ENCODE results near the gene CIDEC.

CIDEC gene

GRCh38 chr3:9879830-9880549 is at the start of gene CIDEC (continued):
- TF ChIP-seq ZBTB11 (tag by site-specific recombination; conservative IDR thresholded peaks at IDR 0.05; ENCODE audit: low read depth), result no peak
- no peak for TF ChIP-seq PRDM2 (tag by site-specific recombination; IDR thresholded peaks at IDR 0.05; ENCODE audit: borderline replicate concordance)
- no peak for TF ChIP-seq ZNF214 (tag by site-specific recombination; IDR thresholded peaks at IDR 0.05; ENCODE audit: borderline replicate concordance)
- no peak for TF ChIP-seq GLI4 (tag by site-specific recombination; IDR thresholded peaks at IDR 0.05)
- peak; percentile 78 for TF ChIP-seq WT1 (tag by site-specific recombination; IDR thresholded peaks at IDR 0.05)
- no peak for TF ChIP-seq ZFP37 (tag by site-specific recombination; IDR thresholded peaks at IDR 0.05)
- TF ChIP-seq ZNF394 (tag by site-specific recombination; IDR thresholded peaks at IDR 0.05; ENCODE audit: borderline replicate concordance), result no peak
- TF ChIP-seq ZNF555 (tag by site-specific recombination; conservative IDR thresholded peaks at IDR 0.05), result no peak
- no peak for TF ChIP-seq ZNF202 (tag by site-specific recombination; IDR thresholded peaks at IDR 0.05; ENCODE audit: borderline replicate concordance)
- 0 out of 2 replicates have a peak, but pooled peaks have one; percentile 10 for TF ChIP-seq ZNF843 (tag by site-specific recombination; IDR thresholded peaks at IDR 0.05)
- no peak for TF ChIP-seq ZNF48 (tag by site-specific recombination; IDR thresholded peaks at IDR 0.05)
- TF ChIP-seq ZNF362 (tag by site-specific recombination; IDR thresholded peaks at IDR 0.05), result no peak
- no peak for TF ChIP-seq MYNN (tag by site-specific recombination; IDR thresholded peaks at IDR 0.05; ENCODE audit: borderline replicate concordance)
- no peak for TF ChIP-seq ELK4 (IDR thresholded peaks at IDR 0.05; ENCODE audit: borderline replicate concordance, low read depth, low read length)
- TF ChIP-seq ZBTB26 (tag by site-specific recombination; optimal IDR thresholded peaks at IDR 0.05), result no peak
- TF ChIP-seq ZNF274 (IDR thresholded peaks at IDR 0.05; ENCODE audit: low read length), result no peak
- no peak for TF ChIP-seq ZNF274 (tag by site-specific recombination; IDR thresholded peaks at IDR 0.05; ENCODE audit: borderline replicate concordance)
- TF ChIP-seq ZNF174 (tag by site-specific recombination; IDR thresholded peaks at IDR 0.05), result no peak
- TF ChIP-seq ZNF324 (tag by site-specific recombination; IDR thresholded peaks at IDR 0.05), result no peak
- TF ChIP-seq ZNF354C (tag by site-specific recombination; IDR thresholded peaks at IDR 0.05; ENCODE audit: borderline replicate concordance, low read depth), result no peak
- no peak for TF ChIP-seq ATF2 (tag by site-specific recombination; IDR thresholded peaks at IDR 0.05; ENCODE audit: low read depth)
- no peak for TF ChIP-seq ZNF121 (tag by site-specific recombination; IDR thresholded peaks at IDR 0.05)
